DMS53 (cell line): Measurements from ENCODE around the gene MTAP.

ENCODE experiments used
- DNase-seq: peaks from one replicate; lab custom pipeline; 2025; lab: John Stamatoyannopoulos, UW

MTAP gene

DNA sequence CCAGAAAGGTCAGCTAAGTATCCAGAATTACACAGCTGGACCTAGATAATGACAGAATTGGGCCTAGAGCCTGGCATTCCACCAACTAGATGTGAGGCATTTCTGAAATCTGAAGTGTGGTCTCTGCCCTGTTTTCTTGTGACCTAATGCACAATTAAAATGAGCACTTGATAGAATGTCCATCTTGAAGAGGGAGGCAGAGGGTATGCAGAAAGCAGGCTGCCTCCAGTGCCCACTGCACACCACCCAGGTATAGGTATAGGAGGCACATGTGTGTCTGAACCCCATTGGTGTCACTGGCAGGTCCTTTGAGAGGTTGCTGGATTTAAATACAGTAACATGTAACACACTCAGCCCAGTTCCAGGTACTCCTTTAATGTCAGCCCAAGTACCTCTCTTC lies 2.4 kb downstream of the MTAP start:
- DNase-seq: no peak

DNA sequence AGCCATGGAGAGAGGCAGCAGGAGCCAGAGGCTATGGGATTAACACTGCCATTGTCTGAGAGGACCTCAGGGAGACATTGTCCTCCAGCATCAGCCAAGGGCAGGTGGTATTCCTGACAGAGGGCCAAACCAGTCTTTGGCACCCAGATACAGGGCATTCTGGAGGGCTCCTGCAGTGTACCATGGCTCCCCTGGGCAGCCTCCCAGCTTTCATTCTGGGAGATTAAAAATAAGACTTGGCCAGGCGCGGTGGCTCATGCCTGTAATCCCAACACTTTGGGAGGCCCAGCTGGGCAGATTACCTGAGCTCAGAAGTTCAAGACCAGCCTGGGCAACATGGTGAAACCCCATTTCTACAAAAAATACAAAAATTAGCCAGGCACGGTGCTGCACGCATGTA lies 4.2 kb downstream of the MTAP start:
- no peak for DNase-seq

DNA sequence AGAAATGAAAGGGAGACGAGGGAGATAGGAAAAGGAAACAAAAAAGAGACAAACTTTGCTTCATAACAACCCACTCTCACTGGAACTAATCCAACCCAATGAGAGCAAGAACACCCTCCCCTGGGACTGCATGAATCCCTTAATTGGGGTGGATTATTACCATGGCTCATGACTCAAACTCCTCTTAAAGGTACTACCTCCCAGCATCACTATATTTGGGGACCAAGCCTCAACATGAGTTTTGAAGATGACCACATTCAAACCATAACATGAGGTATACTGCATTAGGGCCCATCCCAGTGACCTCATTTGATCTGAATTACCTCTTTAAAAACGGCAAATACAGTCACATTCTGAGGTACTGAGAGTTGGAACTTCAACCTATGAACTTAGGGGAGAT lies 8.0 kb downstream of the MTAP start:
- no peak for DNase-seq

GRCh38 chr9:21810881-21811280 lies 8.4 kb downstream of the MTAP start:
- no peak for DNase-seq

- DNase-seq: no peak
These were observed 9.5 kb downstream of the MTAP start for GRCh38 chr9:21811914-21812313.

DNA sequence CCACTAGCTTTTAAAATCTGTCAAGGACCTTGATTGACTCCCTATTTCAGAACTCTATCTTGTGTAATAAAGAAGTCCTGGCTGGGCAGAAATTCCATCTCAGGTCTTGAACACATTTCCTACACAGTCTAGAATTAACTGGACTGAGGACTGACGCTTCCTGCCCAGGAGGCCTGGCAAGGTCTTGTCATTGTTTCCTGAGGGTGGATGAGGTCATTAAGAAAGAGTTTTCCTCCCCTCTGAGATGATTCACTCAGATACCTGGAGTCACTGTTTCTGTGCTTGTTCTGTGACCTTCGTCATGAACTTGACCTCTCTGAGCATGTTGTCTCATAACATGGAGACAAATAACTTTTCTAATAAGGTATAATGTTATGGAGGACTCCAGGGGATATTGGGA lies 10.0 kb downstream of the MTAP start:
- peak; percentile 35 for DNase-seq

- DNase-seq: peak; percentile 78
These were observed 10.6 kb downstream of the MTAP start for GRCh38 chr9:21812946-21813568.

- DNase-seq: peak; percentile 84
These were observed 11.4 kb downstream of the MTAP start for GRCh38 chr9:21813575-21814473.

GRCh38 chr9:21815643-21816042 lies 13.2 kb downstream of the MTAP start:
- no peak for DNase-seq

DNA sequence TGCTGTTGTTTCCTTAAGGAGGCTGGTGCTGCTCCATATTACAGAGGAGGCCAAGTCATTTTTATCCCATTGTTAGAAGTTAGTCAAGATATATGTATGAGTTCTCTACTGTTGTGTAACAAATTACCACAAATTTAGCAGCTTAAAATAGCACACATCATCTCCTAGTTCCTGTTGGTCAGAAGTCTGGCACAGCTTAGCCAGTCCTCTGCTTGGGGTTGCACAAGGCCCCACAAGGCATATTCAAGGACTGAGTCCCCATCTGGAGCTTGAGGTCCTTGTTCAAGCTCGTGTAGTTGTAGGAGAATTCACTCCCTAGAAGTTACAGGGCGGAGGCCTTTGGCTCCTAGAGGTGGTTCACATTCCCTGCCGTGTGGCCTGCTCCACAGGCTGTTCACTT lies 14.7 kb downstream of the MTAP start:
- no peak for DNase-seq

DNA sequence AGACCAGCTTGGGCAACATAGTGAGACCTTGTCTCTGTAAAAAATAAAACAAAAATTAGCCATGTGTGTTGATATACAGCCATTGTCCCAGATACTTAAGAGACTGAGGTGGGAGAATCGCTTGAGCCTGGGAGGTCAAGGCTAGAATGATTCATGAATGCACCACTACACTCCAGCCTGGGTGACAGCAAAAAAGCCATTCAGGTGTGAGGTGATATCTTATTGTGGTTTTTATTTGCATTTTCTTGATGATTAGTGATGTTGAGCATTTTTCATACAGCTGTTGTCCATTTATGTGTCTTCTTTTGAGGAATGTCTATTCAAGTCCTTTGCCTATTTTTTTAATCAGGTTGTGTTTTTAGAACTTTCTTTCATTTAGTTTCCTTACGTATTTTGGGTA lies 23.2 kb downstream of the MTAP start:
- DNase-seq: no peak

- peak; percentile 19 for DNase-seq
These were observed 26.5 kb downstream of the MTAP start for GRCh38 chr9:21828853-21829410.

DNA sequence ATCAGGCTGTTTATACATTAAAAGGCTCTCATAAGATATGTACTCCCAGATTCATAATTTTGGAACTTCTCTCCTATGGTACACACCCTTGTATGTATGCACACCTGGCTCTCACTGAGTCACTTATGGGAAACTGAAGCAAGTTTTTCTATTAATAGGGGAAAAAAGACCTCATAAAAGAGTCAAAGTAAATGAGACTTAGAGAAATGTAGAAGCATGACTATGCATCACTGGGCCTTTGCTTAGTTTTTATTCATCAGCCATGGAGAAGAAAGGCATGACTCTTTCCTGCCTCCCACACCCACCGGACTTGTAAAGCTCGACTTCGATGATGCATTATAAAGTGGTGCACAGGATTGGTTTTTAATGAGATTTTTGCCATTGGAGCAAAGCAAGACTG lies 28.2 kb downstream of the MTAP start:
- DNase-seq: no peak

GRCh38 chr9:21831841-21832509 lies 29.5 kb downstream of the MTAP start:
- DNase-seq: peak; percentile 53

DNA sequence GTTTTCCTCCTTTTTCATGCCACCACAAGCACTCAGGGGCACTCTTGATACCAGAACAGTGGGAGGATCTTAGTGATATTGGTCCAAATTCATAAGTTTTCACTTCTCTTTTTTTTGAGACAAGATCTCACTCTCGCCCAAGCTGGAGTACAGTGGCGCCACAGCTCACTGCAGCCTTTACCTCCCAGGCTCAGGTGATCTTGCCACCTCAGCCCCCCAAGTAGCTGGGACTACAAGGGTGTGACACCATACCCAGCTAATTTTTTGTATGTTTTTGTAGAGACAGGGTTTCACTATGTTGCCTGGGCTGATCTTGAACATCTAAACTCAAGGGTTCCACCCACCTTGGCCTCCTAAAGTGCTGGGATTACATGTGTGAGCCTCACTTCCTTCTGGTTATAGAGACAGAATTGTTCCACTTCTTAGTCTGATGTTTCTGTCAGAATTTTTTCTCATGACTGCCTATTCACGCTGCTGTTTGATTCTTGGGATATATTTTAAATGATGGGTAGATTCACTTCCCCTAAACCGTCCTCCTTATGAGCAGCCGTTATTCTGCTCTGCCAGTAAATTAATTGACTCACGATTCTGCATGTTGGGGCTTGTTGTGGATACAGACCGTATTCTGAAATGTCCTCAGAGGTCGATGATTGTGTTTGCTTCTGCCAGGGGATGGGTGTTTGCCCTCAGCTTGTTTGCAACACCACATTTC lies 30.8 kb downstream of the MTAP start:
- DNase-seq: no peak

GRCh38 chr9:21835121-21835520 lies 32.7 kb downstream of the MTAP start:
- no peak for DNase-seq

- DNase-seq: peak; percentile 87
These were observed 34.2 kb downstream of the MTAP start for GRCh38 chr9:21836437-21837161.

DNA sequence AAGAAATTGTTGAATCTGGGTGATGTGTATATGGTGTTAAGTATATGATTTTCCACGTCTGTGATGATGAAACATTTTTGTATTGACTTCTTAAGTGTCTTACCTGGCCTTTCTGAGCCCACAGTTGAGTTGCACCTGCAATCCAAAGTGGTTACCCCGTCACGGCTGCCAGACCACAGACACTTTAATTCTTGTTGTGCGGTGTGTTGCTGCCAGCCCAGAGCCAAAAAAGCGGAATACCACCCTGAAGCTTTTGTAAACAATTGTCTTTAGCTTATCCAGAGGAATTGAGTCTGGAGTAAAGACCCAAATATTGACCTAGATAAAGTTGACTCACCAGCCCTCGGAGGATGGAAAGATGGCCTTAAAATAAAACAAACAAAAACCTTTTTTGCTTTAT lies 35.1 kb downstream of the MTAP start:
- DNase-seq: peak; percentile 13

- no peak for DNase-seq
These were observed 38.2 kb downstream of the MTAP start for GRCh38 chr9:21840647-21841046.

DNA sequence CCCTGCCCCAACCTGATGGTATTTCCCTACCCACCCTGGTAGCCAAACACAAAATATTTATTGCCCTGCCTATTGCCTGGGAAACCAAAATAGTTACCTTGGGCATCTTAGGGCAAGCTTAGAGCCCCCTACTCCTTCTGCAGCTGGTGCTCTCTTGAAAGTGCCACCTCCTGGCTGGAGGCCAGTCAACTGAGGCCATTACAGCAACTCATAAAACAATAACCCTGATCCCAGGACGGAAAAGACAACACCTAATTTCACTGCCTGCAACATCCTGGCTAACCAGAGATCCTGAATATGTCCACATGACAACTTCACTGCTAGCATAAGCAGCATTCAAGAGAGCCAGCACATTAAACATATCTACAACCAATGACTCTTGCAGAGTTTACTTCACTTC lies 38.7 kb downstream of the MTAP start:
- DNase-seq: no peak

- DNase-seq: no peak
These were observed 46.2 kb downstream of the MTAP start for GRCh38 chr9:21848615-21849014.
